Measurements from ENCODE around the gene DLG2.

DNA sequence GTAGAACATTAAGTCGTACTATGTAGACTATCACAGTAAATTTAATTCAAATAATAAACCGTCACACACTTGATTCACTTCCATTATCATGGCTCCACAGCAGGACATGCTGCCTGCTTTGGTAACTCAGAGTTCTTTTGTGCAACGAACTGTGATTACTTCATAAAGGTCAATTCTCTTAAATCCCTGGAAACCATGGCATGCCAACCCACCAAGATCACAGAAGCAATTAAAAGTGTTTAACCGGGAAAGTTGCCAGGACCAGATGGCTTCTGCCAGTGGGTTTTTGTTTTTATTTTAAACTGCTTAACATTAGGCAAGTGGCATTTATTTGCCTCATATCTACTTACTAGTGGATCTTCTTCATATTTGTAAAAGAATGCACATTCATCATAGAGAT lies 1162.1 kb downstream of the DLG2 start:
- TF ChIP-seq, protein P1, sequence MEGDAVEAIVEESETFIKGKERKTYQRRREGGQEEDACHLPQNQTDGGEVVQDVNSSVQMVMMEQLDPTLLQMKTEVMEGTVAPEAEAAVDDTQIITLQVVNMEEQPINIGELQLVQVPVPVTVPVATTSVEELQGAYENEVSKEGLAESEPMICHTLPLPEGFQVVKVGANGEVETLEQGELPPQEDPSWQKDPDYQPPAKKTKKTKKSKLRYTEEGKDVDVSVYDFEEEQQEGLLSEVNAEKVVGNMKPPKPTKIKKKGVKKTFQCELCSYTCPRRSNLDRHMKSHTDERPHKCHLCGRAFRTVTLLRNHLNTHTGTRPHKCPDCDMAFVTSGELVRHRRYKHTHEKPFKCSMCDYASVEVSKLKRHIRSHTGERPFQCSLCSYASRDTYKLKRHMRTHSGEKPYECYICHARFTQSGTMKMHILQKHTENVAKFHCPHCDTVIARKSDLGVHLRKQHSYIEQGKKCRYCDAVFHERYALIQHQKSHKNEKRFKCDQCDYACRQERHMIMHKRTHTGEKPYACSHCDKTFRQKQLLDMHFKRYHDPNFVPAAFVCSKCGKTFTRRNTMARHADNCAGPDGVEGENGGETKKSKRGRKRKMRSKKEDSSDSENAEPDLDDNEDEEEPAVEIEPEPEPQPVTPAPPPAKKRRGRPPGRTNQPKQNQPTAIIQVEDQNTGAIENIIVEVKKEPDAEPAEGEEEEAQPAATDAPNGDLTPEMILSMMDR (IDR thresholded peaks at IDR 0.05) = no peak
- TF ChIP-seq POLR2A (IDR thresholded peaks at IDR 0.05) = no peak
